SH-SY5Y (cell line): Measurements from ENCODE around the gene RNF149.

Experiments used
- GATA2 ChIP-seq: IDR thresholded peaks from 2 replicates; pipeline ENCODE4 v1.6.1; 2011; ENCODE audit warnings: mild to moderate bottlenecking, low read depth, low read length
- GATA3 ChIP-seq: IDR thresholded peaks from 2 replicates; pipeline ENCODE4 v1.6.1; 2011; ENCODE audit warnings: low read depth, mild to moderate bottlenecking, low read length, moderate library complexity

DNA sequence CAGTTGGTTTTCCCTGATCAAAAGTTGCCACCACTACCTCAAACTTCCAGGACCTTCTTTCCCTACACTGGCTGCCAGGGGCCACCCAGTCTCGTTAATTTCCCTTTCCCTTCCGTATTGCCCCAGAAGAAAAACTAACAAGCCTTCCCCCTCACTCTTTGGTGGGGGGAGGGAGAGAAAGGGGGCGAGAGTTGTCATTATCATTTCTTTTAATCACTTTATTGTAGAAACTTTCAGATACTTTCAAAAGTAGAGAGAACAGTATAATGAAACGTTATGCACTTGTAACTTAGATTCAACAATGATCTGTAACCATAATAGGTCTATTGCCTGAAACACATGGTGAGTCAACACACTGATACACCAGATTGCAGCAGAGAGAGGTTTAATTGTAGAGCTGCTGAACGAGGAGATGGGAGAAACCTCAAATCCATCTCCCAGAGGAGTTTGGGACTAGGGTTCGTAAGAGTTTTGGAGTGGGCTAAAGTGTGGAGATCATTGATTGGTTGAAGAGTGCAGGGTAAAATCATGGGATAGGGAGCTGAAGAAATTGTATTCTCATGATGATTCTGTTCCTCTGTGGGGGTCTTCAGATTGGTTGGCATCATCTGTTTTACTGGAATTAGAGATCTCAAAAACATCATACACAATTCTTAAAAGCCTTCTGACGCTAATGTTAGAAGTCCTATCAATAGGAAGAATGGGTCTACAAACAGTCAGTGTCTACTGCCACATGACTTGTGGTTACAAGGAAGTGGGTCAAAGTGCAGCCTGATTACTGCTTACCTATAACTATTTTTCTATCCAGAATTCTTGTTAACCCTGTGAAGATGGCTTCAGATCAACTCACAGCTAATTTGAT lies 2.6 kb upstream of the RNF149 start:
- no peak for TF ChIP-seq GATA3
- TF ChIP-seq GATA2: no peak
